KMS-11 (cell line): ENCODE data around the gene TATDN3.
"Not testable (repeated sequence)": the region's sequence is repeated elsewhere in the genome, so short reads cannot be mapped to it uniquely, and the experiment has no call there.

ENCODE experiments used
- H2AFZ ChIP-seq: fragments of 200-600 bp; sonication (generic); 2 replicates; pipeline ENCODE4 v1.6.1; 2016; ENCODE audit warnings: antibody characterized with exemption, mixed run types, low read depth
- H3K27ac ChIP-seq: fragments of 200-600 bp; sonication (generic); 2 replicates; pipeline ENCODE4 v1.6.1; 2016; ENCODE audit warnings: mild to moderate bottlenecking, mixed run types
- H3K27me3 ChIP-seq: fragments of 200-600 bp; sonication (generic); 2 replicates; pipeline ENCODE4 v1.6.1; 2017; ENCODE audit warnings: mild to moderate bottlenecking, low read depth, mixed run types, moderate library complexity; ENCODE audit not compliant: insufficient read depth
- H3K36me3 ChIP-seq: fragments of 200-600 bp; sonication (generic); 2 replicates; pipeline ENCODE4 v1.6.1; 2017; ENCODE audit warnings: mild to moderate bottlenecking, mixed run types; ENCODE audit not compliant: insufficient read depth
- H3K4me1 ChIP-seq: fragments of 200-600 bp; sonication (generic); 2 replicates; pipeline ENCODE4 v1.6.1; 2016; ENCODE audit warnings: mild to moderate bottlenecking, low read depth, mixed run types; ENCODE audit not compliant: poor library complexity, severe bottlenecking
- H3K4me2 ChIP-seq: fragments of 200-600 bp; sonication (generic); 2 replicates; pipeline ENCODE4 v1.7.0; 2016; ENCODE audit warnings: mild to moderate bottlenecking, mixed run types
- H3K4me3 ChIP-seq: fragments of 200-600 bp; sonication (generic); IDR thresholded peaks from 2 replicates; pipeline ENCODE4 v1.6.1; 2017; ENCODE audit warnings: low read depth, low read length, mixed read lengths; ENCODE audit not compliant: insufficient read depth
- H3K79me2 ChIP-seq: fragments of 200-600 bp; sonication (generic); 2 replicates; pipeline ENCODE4 v1.6.1; 2016; ENCODE audit warnings: low read depth, mixed run types; ENCODE audit not compliant: insufficient read depth
- H3K9ac ChIP-seq: fragments of 200-600 bp; sonication (generic); 2 replicates; pipeline ENCODE4 v1.6.1; 2016; ENCODE audit warnings: mild to moderate bottlenecking, mixed run types
- H4K20me1 ChIP-seq: fragments of 200-600 bp; sonication (generic); 2 replicates; pipeline ENCODE4 v1.6.1; 2016; ENCODE audit warnings: mild to moderate bottlenecking, mixed run types; ENCODE audit not compliant: insufficient read depth
- TF ChIP-seq, protein P1 (sequence below): fragments of 200-600 bp; sonication (generic); conservative IDR thresholded peaks from 2 replicates; pipeline ENCODE4 v1.6.1; 2017; ENCODE audit warnings: low read depth, mild to moderate bottlenecking, antibody characterized with exemption, low read length, moderate library complexity, mixed read lengths

The TATDN3 gene

DNA sequence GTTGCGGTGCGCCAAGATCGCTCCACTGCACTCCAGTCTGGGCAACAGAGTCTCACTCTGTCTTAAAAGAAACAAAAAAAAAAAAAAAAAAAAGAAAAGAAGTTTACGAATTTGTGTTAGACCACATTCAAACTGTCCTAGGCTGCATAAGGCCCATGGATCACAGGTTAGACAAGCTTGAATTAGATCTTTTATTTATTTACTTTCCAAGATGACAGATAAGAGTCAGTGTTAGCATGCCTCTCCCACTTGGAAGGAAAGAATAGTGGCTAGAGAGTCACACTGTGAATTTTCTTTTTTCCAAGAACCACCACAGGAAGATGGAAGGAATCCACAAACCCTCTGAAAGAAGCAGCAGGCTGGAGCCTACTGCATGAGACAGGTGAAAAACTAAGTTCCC lies 29.5 kb upstream of the TATDN3 start:
- Histone ChIP-seq H3K4me3 (no peak overlapping the region), H3K79me2 (peaks cover 13% of the 10 kb centered on the region; the same call in 1 of the 2 replicates), H4K20me1 (no peaks in the 10 kb centered on the region), H3K9ac (no peak overlapping the region), H3K27me3 (no peaks in the 10 kb centered on the region), H3K4me1 (no peaks in the 10 kb centered on the region), H3K27ac (no peak overlapping the region), H3K36me3 (no peaks in the 10 kb centered on the region), H2AFZ (no peak overlapping the region), H3K4me2 (no peak overlapping the region)
- TF ChIP-seq, protein P1, sequence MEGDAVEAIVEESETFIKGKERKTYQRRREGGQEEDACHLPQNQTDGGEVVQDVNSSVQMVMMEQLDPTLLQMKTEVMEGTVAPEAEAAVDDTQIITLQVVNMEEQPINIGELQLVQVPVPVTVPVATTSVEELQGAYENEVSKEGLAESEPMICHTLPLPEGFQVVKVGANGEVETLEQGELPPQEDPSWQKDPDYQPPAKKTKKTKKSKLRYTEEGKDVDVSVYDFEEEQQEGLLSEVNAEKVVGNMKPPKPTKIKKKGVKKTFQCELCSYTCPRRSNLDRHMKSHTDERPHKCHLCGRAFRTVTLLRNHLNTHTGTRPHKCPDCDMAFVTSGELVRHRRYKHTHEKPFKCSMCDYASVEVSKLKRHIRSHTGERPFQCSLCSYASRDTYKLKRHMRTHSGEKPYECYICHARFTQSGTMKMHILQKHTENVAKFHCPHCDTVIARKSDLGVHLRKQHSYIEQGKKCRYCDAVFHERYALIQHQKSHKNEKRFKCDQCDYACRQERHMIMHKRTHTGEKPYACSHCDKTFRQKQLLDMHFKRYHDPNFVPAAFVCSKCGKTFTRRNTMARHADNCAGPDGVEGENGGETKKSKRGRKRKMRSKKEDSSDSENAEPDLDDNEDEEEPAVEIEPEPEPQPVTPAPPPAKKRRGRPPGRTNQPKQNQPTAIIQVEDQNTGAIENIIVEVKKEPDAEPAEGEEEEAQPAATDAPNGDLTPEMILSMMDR = no peak

DNA sequence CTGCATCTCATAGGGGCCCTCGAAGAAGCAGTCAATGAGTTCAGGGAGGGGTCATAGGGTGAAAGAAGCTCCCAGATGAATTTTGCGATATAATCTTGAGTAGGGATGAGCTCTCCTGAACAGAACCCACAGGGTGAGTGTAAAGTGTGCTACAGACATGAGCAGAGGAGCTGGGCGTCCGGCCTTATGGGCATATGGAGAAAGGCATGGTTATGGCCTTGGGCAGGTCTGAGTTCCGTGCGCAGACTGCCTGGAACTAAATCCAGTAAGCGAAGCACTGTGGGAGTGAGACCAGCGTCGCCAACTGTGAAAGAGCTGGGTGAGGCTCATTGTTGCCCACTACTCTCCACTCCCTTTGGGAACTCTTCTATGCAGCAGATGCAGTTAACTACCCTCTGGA lies 28.9 kb upstream of the TATDN3 start:
- H3K4me3 ChIP-seq = no peak overlapping the region
- peaks cover 13% of the 10 kb centered on the region; the same call in 1 of the 2 replicates for H3K79me2 ChIP-seq
- H2AFZ ChIP-seq = no peak overlapping the region
- no peak overlapping the region for H3K4me2 ChIP-seq
- H3K4me1 ChIP-seq = no peaks in the 10 kb centered on the region
- H3K27me3 ChIP-seq = no peaks in the 10 kb centered on the region
- H3K9ac ChIP-seq = no peak overlapping the region
- TF ChIP-seq, protein P1 = no peak
- H3K36me3 ChIP-seq = no peaks in the 10 kb centered on the region
- no peaks in the 10 kb centered on the region for H4K20me1 ChIP-seq
- no peak overlapping the region for H3K27ac ChIP-seq

DNA sequence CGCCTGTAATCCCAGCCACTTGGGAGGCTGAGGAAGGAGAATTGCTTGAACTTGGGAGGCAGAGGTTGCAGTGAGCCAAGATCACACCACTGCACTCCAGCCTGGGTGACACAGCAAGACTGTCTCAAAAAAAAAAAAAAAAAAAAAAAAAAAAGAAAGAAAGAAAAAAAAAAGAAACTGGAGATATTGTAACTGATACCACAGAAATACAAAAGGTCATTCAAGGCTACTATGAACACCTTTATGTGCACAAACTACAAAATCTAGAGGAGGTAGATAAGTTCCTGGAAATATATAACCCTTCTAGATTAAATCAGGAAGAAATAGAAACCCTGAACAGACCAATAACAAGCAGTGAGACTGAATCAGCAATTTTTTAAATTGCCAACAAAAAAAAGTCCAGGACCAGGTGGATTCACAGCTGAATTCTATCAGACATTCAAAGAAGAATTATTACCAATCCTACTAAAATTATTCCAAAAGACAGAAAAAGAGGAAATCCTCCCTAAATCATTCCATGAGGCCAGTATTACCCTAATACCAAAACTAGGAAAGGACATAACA lies 26.9 kb upstream of the TATDN3 start:
- H3K4me2 ChIP-seq, H3K9ac ChIP-seq, H3K36me3 ChIP-seq, H3K27ac ChIP-seq, H2AFZ ChIP-seq, H3K4me3 ChIP-seq, H4K20me1 ChIP-seq, H3K27me3 ChIP-seq, H3K4me1 ChIP-seq: not testable (repeated sequence)
- peaks cover 10% of the 10 kb centered on the region; the same call in 1 of the 2 replicates for H3K79me2 ChIP-seq

- H3K4me3 ChIP-seq, H3K27me3 ChIP-seq, H3K9ac ChIP-seq, H4K20me1 ChIP-seq, H3K4me2 ChIP-seq, H3K79me2 ChIP-seq, H2AFZ ChIP-seq, H3K27ac ChIP-seq, H3K36me3 ChIP-seq: not testable (repeated sequence)
- peaks cover 15% of the 10 kb centered on the region for H3K4me1 ChIP-seq
These were observed 24.9 kb upstream of the TATDN3 start for GRCh38 chr1:212766825-212767224.

DNA sequence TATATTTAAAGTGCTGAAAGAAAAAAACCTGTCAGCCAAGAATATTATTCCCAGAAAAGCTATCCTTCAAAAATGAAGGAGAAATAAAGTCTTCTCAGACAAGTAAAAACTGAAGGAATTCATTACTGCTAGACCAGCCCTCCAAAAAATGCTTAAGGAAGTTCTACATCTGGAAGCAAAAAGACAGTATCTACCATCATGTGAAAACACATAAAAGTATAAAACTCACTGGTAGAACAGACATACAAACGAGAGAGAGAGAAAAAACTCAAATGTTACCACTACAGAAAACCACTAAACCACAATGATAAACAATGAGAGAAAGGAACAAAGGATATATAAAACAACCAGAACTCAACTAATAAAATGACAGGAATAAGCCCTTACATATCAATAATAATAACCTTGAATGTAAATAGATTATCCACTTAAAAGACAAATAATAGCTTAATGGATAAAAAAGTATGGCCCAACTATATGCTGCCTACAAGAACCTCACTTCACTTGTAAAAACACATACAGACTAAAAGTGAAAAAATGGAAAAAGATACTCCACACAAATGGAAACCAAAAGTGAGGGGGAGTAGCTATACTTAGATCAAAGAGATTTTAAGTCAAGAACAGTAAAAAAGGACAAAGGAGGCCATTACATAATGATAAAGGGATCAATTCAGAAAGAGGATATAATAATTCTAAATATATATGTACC lies 22.1 kb upstream of the TATDN3 start:
- Histone ChIP-seq H3K4me2 (peak overlapping the region; percentile 7; the same call in 1 of the 2 replicates), H2AFZ (no peak overlapping the region), H3K4me3 (no peak overlapping the region), H3K9ac (no peak overlapping the region), H3K4me1 (peaks cover 18% of the 10 kb centered on the region), H3K36me3 (no peaks in the 10 kb centered on the region), H4K20me1 (no peaks in the 10 kb centered on the region), H3K27me3 (no peaks in the 10 kb centered on the region), H3K27ac (0 out of 2 replicates have a peak overlapping the region, but pooled peaks have one; percentile 1), H3K79me2 (0 out of 2 replicates have a peak, but pooled peaks cover 3% of the 10 kb centered on the region)
- TF ChIP-seq, protein P1 = no peak
